Neural cell (in vitro differentiated cells): ENCODE data around the gene BRF1. TPM values are rescaled to one million over a fixed set of nuclear protein-coding genes. Genes with fewer than 3 reads are reported as not detected.

Experiments
- H2AFZ ChIP-seq: fragments of 200-600, 300-800 bp; sonication (generic), shearing (Covaris generic); 2 replicates; pipeline ENCODE4 v1.6.0; 2014; ENCODE audit warnings: low read depth, mild to moderate bottlenecking, antibody characterized with exemption, low read length, moderate library complexity
- H3F3A ChIP-seq: fragments of 200-600 bp; shearing (Covaris generic); 2 replicates; pipeline ENCODE4 v1.6.1; 2016; ENCODE audit warnings: mild to moderate bottlenecking, moderate library complexity, mixed read lengths, antibody characterized with exemption, low read length; ENCODE audit not compliant: insufficient read depth, poor library complexity, severe bottlenecking
- H3K27ac ChIP-seq: fragments of 200-600, 300-800 bp; sonication (generic), shearing (Covaris generic); 2 replicates; pipeline ENCODE4 v1.5.1; 2014; ENCODE audit warnings: mild to moderate bottlenecking, low read length, moderate library complexity
- H3K27me3 ChIP-seq: fragments of 300-800, 200-600 bp; sonication (generic), shearing (Covaris generic); 2 replicates; pipeline ENCODE4 v1.6.0; 2014; ENCODE audit warnings: mild to moderate bottlenecking, low read depth, low read length, moderate library complexity; ENCODE audit not compliant: insufficient read depth
- H3K36me3 ChIP-seq: fragments of 300-800, 200-600 bp; sonication (generic), shearing (Covaris generic); 2 replicates; pipeline ENCODE4 v1.5.1; 2014; ENCODE audit warnings: mild to moderate bottlenecking, antibody characterized with exemption, low read length, moderate library complexity; ENCODE audit not compliant: insufficient read depth
- H3K4me2 ChIP-seq: fragments of 300-800, 200-600 bp; sonication (generic), shearing (Covaris generic); 2 replicates; pipeline ENCODE4 v1.6.0; 2014; ENCODE audit warnings: mild to moderate bottlenecking, low read length
- H3K4me3 ChIP-seq: fragments of 300-800, 200-600 bp; sonication (generic), shearing (Covaris generic); 2 replicates; pipeline ENCODE4 v1.5.1; 2014; ENCODE audit warnings: mild to moderate bottlenecking, low read length, moderate library complexity
- H3K79me2 ChIP-seq: fragments of 200-600 bp; shearing (Covaris generic); replicated peaks from 2 replicates; pipeline ENCODE4 v1.6.0; 2014; ENCODE audit warnings: mild to moderate bottlenecking, low read length, moderate library complexity; ENCODE audit not compliant: insufficient read depth
- H3K9ac ChIP-seq: fragments of 300-800, 200-600 bp; sonication (generic), shearing (Covaris generic); 2 replicates; pipeline ENCODE4 v1.6.1; 2016; ENCODE audit warnings: mild to moderate bottlenecking, low read length, mixed read lengths
- H3K9me2 ChIP-seq: fragments of 200-600 bp; shearing (Covaris generic); 2 replicates; pipeline ENCODE4 v1.6.1; 2016; ENCODE audit warnings: mild to moderate bottlenecking, low read length, mixed read lengths; ENCODE audit not compliant: insufficient read depth
- H3K9me3 ChIP-seq: fragments of 200-600, 300-800 bp; sonication (generic), shearing (Covaris generic); 2 replicates; pipeline ENCODE4 v1.6.1; 2016; ENCODE audit warnings: mild to moderate bottlenecking, mixed run types, low read length, moderate library complexity, mixed read lengths
- H4K20me1 ChIP-seq: fragments of 200-600 bp; shearing (Covaris generic); 2 replicates; pipeline ENCODE4 v1.6.1; 2016; ENCODE audit warnings: mild to moderate bottlenecking, mixed run types; ENCODE audit not compliant: insufficient read depth
- CTCF ChIP-seq: fragments of 450-650 bp; IDR thresholded peaks from 2 replicates; pipeline ENCODE4 v1.5.1; 2014; ENCODE audit warnings: antibody characterized with exemption, mild to moderate bottlenecking, moderate library complexity; ENCODE audit not compliant: poor library complexity, severe bottlenecking
- EP300 ChIP-seq: fragments of 450-650 bp; conservative IDR thresholded peaks from 2 replicates; pipeline ENCODE4 v1.6.1; 2014; ENCODE audit warnings: antibody characterized with exemption, mild to moderate bottlenecking, moderate library complexity; ENCODE audit not compliant: poor library complexity, severe bottlenecking
- EZH2 ChIP-seq: fragments of 200-600, 300-800 bp; shearing (Covaris generic), sonication (generic); IDR thresholded peaks from 2 replicates; pipeline ENCODE4 v1.6.1; 2014; ENCODE audit warnings: antibody characterized with exemption, low read length, borderline replicate concordance, mild to moderate bottlenecking; ENCODE audit not compliant: insufficient read depth, poor library complexity, severe bottlenecking
- MXI1 ChIP-seq: fragments of 450-650 bp; conservative IDR thresholded peaks from 2 replicates; pipeline ENCODE4 v1.6.1; 2014; ENCODE audit warnings: antibody characterized with exemption, mild to moderate bottlenecking; ENCODE audit not compliant: poor library complexity, severe bottlenecking
- POLR2AphosphoS5 ChIP-seq: IDR thresholded peaks from 2 replicates; pipeline ENCODE4 v1.6.1; 2012
- RAD21 ChIP-seq: fragments of 450-650 bp; conservative IDR thresholded peaks from 2 replicates; pipeline ENCODE4 v1.6.1; 2014; ENCODE audit warnings: antibody characterized with exemption, mild to moderate bottlenecking, moderate library complexity
- REST ChIP-seq: IDR thresholded peaks from 2 replicates; pipeline ENCODE4 v1.6.1; 2012; ENCODE audit warnings: borderline replicate concordance
- SMC3 ChIP-seq: fragments of 450-650 bp; conservative IDR thresholded peaks from 2 replicates; pipeline ENCODE4 v1.6.1; 2014; ENCODE audit warnings: antibody characterized with exemption, mild to moderate bottlenecking, moderate library complexity; ENCODE audit not compliant: poor library complexity
- TAF1 ChIP-seq: IDR thresholded peaks from 2 replicates; pipeline ENCODE4 v1.6.1; 2012; ENCODE audit warnings: low read depth
- polyA plus RNA-seq: library from polyadenylated mRNA; depleted of rRNA; stranded (reverse); fragments of >200 nt; gene quantifications from 2 replicates; pipeline ENCODE4 v1.2.3, GENCODE V29; 2014

Gene BRF1
- polyA plus RNA-seq, 1 donor from 2014 or later: 69.4 TPM

GRCh38 chr14:105187935-105188524, 112.8 kb downstream of the BRF1 start:
- no peak overlapping the region for H3K4me2 ChIP-seq
- H3K27ac ChIP-seq: no peak overlapping the region
- no peaks in the 10 kb centered on the region for H3K9me2 ChIP-seq
- H2AFZ ChIP-seq: no peak overlapping the region
- H3K27me3 ChIP-seq: no peaks in the 10 kb centered on the region
- no peak overlapping the region for H3K9ac ChIP-seq
- H3K79me2 ChIP-seq: no peaks in the 10 kb centered on the region
- no peaks in the 10 kb centered on the region for H4K20me1 ChIP-seq
- TF ChIP-seq REST: no peak
- TF ChIP-seq SMC3: no peak
- no peak for TF ChIP-seq POLR2AphosphoS5
- no peak for TF ChIP-seq MXI1
- TF ChIP-seq EZH2: no peak
- TF ChIP-seq TAF1: no peak
- TF ChIP-seq RAD21: no peak
- TF ChIP-seq CTCF: no peak
- TF ChIP-seq EP300: no peak
- no peaks in the 10 kb centered on the region for H3K36me3 ChIP-seq
- no peaks in the 10 kb centered on the region for H3F3A ChIP-seq
- H3K4me3 ChIP-seq: no peak overlapping the region
- no peaks in the 10 kb centered on the region for H3K9me3 ChIP-seq

GRCh38 chr14:105187116-105187515, 113.7 kb downstream of the BRF1 start:
- Histone ChIP-seq H3K79me2 (no peaks in the 10 kb centered on the region), H2AFZ (no peak overlapping the region), H3K4me2 (no peak overlapping the region), H3K9ac (no peak overlapping the region), H4K20me1 (no peaks in the 10 kb centered on the region), H3K9me3 (no peaks in the 10 kb centered on the region), H3F3A (no peaks in the 10 kb centered on the region), H3K27me3 (no peaks in the 10 kb centered on the region), H3K9me2 (no peaks in the 10 kb centered on the region), H3K27ac (no peak overlapping the region), H3K4me3 (no peak overlapping the region), H3K36me3 (no peaks in the 10 kb centered on the region)
- TF ChIP-seq RAD21 (no peak), MXI1 (no peak), SMC3 (no peak), EP300 (no peak), EZH2 (no peak), REST (no peak), CTCF (no peak), POLR2AphosphoS5 (no peak), TAF1 (no peak)
